HepG2 (cell line): Measurements from ENCODE around the gene WTAP. TPM values are rescaled to one million over a fixed set of nuclear protein-coding genes. Genes with fewer than 3 reads are reported as not detected.

Experiments used
- AKAP8 ChIP-seq: sonication (generic); formaldehyde crosslinking; IDR thresholded peaks from 2 replicates; pipeline ENCODE4 v1.5.1; 2020; ENCODE audit warnings: mild to moderate bottlenecking, missing genetic modification reagents
- CREB1 ChIP-seq, 2 experiments: fragments of 450-650 bp in 1 of 2; IDR thresholded peaks; 2 replicates each; pipeline ENCODE4 v1.6.1; 2016 to 2017; ENCODE audit warnings: control low read depth in 1 of 2, mild to moderate bottlenecking in 1 of 2, missing compliant biosample characterization in 1 of 2, missing genetic modification characterization in 1 of 2
- HNF4G ChIP-seq, 2 experiments: sonication (generic) in 1 of 2; formaldehyde crosslinking in 1 of 2; IDR thresholded peaks; 2 replicates each; pipeline versions ENCODE4 v1.4.0 to v1.6.1; 2011 to 2020; ENCODE audit warnings: borderline replicate concordance in 2 of 2, low read depth in 2 of 2, mild to moderate bottlenecking in 2 of 2, low read length in 1 of 2, missing genetic modification reagents in 1 of 2, moderate library complexity in 1 of 2
- HNRNPLL ChIP-seq: fragments of 200-400 bp; formaldehyde crosslinking; IDR thresholded peaks from 2 replicates; pipeline ENCODE4 v1.6.1; 2017; ENCODE audit warnings: mild to moderate bottlenecking, low read depth, low read length; ENCODE audit not compliant: poor library complexity, severe bottlenecking
- SNAPC4 ChIP-seq: sonication (generic); formaldehyde crosslinking; IDR thresholded peaks from 2 replicates; pipeline ENCODE4 v1.4.0; 2020; ENCODE audit warnings: mild to moderate bottlenecking, missing genetic modification reagents
- TARDBP ChIP-seq: sonication (generic); formaldehyde crosslinking; IDR thresholded peaks from 2 replicates; pipeline ENCODE4 v1.8.0; 2022; ENCODE audit warnings: mild to moderate bottlenecking, missing genetic modification reagents
- ZFP1 ChIP-seq: IDR thresholded peaks from 2 replicates; pipeline ENCODE4 v1.6.1; 2016
- ZFY ChIP-seq: sonication (generic); formaldehyde crosslinking; IDR thresholded peaks from 2 replicates; pipeline ENCODE4 v1.4.0; 2020; ENCODE audit warnings: missing genetic modification reagents
- ZNF101 ChIP-seq: sonication (generic); formaldehyde crosslinking; IDR thresholded peaks from 2 replicates; pipeline ENCODE4 v1.4.0; 2020; ENCODE audit warnings: mild to moderate bottlenecking, low read depth, missing genetic modification reagents, borderline replicate concordance
- ZNF501 ChIP-seq: sonication (generic); formaldehyde crosslinking; IDR thresholded peaks from 2 replicates; pipeline ENCODE4 v1.5.1; 2020; ENCODE audit warnings: mild to moderate bottlenecking, moderate library complexity, missing genetic modification reagents
- ZNF792 ChIP-seq: IDR thresholded peaks from 2 replicates; pipeline ENCODE4 v1.6.1; 2016
- ZNF891 ChIP-seq: sonication (generic); formaldehyde crosslinking; IDR thresholded peaks from 2 replicates; pipeline ENCODE4 v1.5.0; 2020; ENCODE audit warnings: mild to moderate bottlenecking, missing genetic modification reagents
- polyA plus RNA-seq, 8 experiments: library from polyadenylated mRNA; depleted of rRNA in 3 of 8; stranded (reverse) in 7 of 8; unstranded in 1 of 8; fragments of >200 nt; fragmentation: Illumina TruSeq in 4 of 8; extraction: Trizol in 4 of 8; gene quantifications; 2 replicates each; pipeline versions ENCODE4 v1.2.1 to v1.2.3, GENCODE V29; 2011 to 2016; ENCODE audit warnings: low read depth in 4 of 8, missing spikeins in 1 of 8, mixed read lengths in 1 of 8; ENCODE audit not compliant: insufficient read depth in 1 of 8
- total RNA-seq, 5 experiments: library from RNA; depleted of rRNA; stranded (reverse); fragments of >200 nt; fragmentation: Illumina TruSeq; extraction: Trizol; gene quantifications; 2 replicates each; pipeline ENCODE4 v1.2.3, GENCODE V29; 2016; ENCODE audit warnings: low read depth in 1 of 5
- TF ChIP-seq, protein P1 (sequence below): sonication (generic); formaldehyde crosslinking; IDR thresholded peaks from 2 replicates; pipeline ENCODE4 v1.4.0; 2020; ENCODE audit warnings: mild to moderate bottlenecking, missing genetic modification reagents, borderline replicate concordance
- TF ChIP-seq, protein P2 (sequence below): sonication (generic); formaldehyde crosslinking; IDR thresholded peaks from 2 replicates; pipeline ENCODE4 v1.5.0; 2020; ENCODE audit warnings: missing genetic modification reagents
- TF ChIP-seq, protein P3 (sequence below): sonication (generic); formaldehyde crosslinking; IDR thresholded peaks from 2 replicates; pipeline ENCODE4 v1.4.0; 2020; ENCODE audit warnings: missing genetic modification reagents, mild to moderate bottlenecking, borderline replicate concordance

WTAP gene
- total and polyA plus RNA-seq, 2 of the 13 experiments (the other 11 are each of a cell fraction or from before 2014, with no cell fraction given) = 31.6 to 167 TPM

GRCh38 chr6:159790149-159790955 lies 63.0 kb downstream of the WTAP start, which contains the start of gene MRPL18 (continued):
- TF ChIP-seq SNAPC4 (CRISPR knock-in tag) (no peak), ZNF891 (CRISPR knock-in tag) (no peak; the same call in 1 of the 2 replicates), AKAP8 (no peak; the same call in 1 of the 2 replicates), ZNF792 (CRISPR knock-in tag) (peak; percentile 37; the same call in 1 of the 2 replicates), ZNF501 (CRISPR knock-in tag) (peak; percentile 7), ZNF101 (CRISPR knock-in tag) (no peak), HNRNPLL (peak; percentile 97), ZFP1 (CRISPR knock-in tag) (no peak), ZFY (peak; percentile 37; the same call in 1 of the 2 replicates), HNF4G (IDR thresholded peaks at IDR 0.05; ENCODE audit: borderline replicate concordance, low read depth, low read length) (0 out of 2 replicates have a peak, but pooled peaks have one; percentile 3), HNF4G (CRISPR knock-in tag; IDR thresholded peaks at IDR 0.05; ENCODE audit: borderline replicate concordance, low read depth) (no peak), TARDBP (CRISPR knock-in tag) (0 out of 2 replicates have a peak, but pooled peaks have one; percentile 12), CREB1 (IDR thresholded peaks at IDR 0.05) (peak; percentile 89), CREB1 (CRISPR knock-in tag; IDR thresholded peaks at IDR 0.05) (peak; percentile 89)
- TF ChIP-seq, protein P1, sequence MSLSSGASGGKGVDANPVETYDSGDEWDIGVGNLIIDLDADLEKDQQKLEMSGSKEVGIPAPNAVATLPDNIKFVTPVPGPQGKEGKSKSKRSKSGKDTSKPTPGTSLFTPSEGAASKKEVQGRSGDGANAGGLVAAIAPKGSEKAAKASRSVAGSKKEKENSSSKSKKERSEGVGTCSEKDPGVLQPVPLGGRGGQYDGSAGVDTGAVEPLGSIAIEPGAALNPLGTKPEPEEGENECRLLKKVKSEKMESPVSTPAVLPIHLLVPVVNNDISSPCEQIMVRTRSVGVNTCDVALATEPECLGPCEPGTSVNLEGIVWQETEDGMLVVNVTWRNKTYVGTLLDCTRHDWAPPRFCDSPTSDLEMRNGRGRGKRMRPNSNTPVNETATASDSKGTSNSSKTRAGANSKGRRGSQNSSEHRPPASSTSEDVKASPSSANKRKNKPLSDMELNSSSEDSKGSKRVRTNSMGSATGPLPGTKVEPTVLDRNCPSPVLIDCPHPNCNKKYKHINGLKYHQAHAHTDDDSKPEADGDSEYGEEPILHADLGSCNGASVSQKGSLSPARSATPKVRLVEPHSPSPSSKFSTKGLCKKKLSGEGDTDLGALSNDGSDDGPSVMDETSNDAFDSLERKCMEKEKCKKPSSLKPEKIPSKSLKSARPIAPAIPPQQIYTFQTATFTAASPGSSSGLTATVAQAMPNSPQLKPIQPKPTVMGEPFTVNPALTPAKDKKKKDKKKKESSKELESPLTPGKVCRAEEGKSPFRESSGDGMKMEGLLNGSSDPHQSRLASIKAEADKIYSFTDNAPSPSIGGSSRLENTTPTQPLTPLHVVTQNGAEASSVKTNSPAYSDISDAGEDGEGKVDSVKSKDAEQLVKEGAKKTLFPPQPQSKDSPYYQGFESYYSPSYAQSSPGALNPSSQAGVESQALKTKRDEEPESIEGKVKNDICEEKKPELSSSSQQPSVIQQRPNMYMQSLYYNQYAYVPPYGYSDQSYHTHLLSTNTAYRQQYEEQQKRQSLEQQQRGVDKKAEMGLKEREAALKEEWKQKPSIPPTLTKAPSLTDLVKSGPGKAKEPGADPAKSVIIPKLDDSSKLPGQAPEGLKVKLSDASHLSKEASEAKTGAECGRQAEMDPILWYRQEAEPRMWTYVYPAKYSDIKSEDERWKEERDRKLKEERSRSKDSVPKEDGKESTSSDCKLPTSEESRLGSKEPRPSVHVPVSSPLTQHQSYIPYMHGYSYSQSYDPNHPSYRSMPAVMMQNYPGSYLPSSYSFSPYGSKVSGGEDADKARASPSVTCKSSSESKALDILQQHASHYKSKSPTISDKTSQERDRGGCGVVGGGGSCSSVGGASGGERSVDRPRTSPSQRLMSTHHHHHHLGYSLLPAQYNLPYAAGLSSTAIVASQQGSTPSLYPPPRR (CRISPR knock-in tag) = no peak
- TF ChIP-seq, protein P2, sequence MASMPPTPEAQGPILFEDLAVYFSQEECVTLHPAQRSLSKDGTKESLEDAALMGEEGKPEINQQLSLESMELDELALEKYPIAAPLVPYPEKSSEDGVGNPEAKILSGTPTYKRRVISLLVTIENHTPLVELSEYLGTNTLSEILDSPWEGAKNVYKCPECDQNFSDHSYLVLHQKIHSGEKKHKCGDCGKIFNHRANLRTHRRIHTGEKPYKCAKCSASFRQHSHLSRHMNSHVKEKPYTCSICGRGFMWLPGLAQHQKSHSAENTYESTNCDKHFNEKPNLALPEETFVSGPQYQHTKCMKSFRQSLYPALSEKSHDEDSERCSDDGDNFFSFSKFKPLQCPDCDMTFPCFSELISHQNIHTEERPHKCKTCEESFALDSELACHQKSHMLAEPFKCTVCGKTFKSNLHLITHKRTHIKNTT (CRISPR knock-in tag) = no peak
- TF ChIP-seq, protein P3, sequence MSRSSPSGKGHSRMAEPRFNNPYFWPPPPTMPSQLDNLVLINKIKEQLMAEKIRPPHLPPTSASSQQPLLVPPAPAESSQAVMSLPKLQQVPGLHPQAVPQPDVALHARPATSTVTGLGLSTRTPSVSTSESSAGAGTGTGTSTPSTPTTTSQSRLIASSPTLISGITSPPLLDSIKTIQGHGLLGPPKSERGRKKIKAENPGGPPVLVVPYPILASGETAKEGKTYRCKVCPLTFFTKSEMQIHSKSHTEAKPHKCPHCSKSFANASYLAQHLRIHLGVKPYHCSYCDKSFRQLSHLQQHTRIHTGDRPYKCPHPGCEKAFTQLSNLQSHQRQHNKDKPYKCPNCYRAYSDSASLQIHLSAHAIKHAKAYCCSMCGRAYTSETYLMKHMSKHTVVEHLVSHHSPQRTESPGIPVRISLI (CRISPR knock-in tag) = peak; percentile 45; the same call in 1 of the 2 replicates
